Measurements from ENCODE around the gene NSG1.

DNA sequence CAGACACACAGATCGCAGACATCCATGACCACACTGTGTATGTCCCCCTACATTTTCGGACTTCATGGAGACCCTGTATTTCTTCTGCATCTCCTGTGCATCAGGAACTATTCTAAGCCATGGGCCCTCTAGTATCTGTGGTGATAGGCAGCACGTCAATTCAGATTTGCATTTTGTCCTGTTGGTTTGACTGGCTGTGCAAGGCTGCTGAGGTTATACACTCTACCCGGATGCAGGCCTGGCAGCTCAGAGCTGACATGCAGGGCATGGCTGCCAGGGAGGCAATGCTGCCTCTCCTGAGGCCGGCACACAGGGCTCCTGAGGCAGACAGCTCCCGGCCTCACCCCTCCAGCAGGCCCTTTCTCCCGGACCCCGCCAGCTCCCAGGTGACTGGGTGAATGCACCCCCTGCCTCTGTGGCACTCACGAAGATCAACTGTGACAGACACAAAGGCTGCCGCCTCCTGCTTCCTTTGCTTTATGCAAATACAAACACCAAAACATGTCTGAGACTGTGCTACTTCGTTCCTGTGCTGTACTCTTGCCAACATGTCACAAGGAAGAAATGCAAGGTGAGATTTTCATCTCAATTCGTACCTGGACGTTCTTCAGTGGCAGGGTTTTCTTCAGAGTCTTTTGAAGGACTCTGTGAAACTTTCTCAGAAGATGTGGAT lies 51.0 kb downstream of the NSG1 start:
- TF ChIP-seq, protein P1, sequence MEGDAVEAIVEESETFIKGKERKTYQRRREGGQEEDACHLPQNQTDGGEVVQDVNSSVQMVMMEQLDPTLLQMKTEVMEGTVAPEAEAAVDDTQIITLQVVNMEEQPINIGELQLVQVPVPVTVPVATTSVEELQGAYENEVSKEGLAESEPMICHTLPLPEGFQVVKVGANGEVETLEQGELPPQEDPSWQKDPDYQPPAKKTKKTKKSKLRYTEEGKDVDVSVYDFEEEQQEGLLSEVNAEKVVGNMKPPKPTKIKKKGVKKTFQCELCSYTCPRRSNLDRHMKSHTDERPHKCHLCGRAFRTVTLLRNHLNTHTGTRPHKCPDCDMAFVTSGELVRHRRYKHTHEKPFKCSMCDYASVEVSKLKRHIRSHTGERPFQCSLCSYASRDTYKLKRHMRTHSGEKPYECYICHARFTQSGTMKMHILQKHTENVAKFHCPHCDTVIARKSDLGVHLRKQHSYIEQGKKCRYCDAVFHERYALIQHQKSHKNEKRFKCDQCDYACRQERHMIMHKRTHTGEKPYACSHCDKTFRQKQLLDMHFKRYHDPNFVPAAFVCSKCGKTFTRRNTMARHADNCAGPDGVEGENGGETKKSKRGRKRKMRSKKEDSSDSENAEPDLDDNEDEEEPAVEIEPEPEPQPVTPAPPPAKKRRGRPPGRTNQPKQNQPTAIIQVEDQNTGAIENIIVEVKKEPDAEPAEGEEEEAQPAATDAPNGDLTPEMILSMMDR (IDR thresholded peaks at IDR 0.05; ENCODE audit: control extremely low read depth in 1 of 3, insufficient read depth in 1 of 3, low read depth in 1 of 3, low read length in 3 of 3), result no peak
- TF ChIP-seq SIN3A (conservative IDR thresholded peaks at IDR 0.05 in 1 of 2, IDR thresholded peaks at IDR 0.05 in 1 of 2; ENCODE audit: low read depth in 1 of 2, low read length in 2 of 2) (no peak), SP1 (IDR thresholded peaks at IDR 0.05; ENCODE audit: low read depth, low read length) (no peak), JUND (IDR thresholded peaks at IDR 0.05; ENCODE audit: low read length) (no peak)

Data from H1 (cell line).